ENCODE data around the gene MACROD2.

DNA sequence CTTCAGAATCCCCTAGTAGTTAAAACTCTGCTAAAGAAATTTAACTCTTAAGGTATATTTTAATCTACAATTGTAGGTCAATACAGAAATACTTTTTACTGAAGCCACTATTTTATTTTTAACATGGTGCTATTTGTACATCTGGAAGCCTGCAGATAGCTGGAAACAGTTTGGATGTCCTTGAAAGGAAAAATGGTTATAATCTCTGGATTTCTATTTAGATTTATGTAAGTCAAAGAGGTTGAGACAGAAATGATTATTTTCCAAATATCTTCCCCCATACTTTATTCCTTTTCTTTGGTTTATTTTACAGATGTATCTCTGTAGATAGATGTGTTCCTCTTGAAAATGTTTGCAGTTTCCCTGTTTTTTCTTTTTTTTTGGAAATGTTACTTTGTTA, 1575.7 kb downstream of the MACROD2 start:
- TF ChIP-seq, protein P1, sequence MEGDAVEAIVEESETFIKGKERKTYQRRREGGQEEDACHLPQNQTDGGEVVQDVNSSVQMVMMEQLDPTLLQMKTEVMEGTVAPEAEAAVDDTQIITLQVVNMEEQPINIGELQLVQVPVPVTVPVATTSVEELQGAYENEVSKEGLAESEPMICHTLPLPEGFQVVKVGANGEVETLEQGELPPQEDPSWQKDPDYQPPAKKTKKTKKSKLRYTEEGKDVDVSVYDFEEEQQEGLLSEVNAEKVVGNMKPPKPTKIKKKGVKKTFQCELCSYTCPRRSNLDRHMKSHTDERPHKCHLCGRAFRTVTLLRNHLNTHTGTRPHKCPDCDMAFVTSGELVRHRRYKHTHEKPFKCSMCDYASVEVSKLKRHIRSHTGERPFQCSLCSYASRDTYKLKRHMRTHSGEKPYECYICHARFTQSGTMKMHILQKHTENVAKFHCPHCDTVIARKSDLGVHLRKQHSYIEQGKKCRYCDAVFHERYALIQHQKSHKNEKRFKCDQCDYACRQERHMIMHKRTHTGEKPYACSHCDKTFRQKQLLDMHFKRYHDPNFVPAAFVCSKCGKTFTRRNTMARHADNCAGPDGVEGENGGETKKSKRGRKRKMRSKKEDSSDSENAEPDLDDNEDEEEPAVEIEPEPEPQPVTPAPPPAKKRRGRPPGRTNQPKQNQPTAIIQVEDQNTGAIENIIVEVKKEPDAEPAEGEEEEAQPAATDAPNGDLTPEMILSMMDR (conservative IDR thresholded peaks at IDR 0.05; ENCODE audit: low read depth in 2 of 2), result no peak
- TF ChIP-seq, protein P2, sequence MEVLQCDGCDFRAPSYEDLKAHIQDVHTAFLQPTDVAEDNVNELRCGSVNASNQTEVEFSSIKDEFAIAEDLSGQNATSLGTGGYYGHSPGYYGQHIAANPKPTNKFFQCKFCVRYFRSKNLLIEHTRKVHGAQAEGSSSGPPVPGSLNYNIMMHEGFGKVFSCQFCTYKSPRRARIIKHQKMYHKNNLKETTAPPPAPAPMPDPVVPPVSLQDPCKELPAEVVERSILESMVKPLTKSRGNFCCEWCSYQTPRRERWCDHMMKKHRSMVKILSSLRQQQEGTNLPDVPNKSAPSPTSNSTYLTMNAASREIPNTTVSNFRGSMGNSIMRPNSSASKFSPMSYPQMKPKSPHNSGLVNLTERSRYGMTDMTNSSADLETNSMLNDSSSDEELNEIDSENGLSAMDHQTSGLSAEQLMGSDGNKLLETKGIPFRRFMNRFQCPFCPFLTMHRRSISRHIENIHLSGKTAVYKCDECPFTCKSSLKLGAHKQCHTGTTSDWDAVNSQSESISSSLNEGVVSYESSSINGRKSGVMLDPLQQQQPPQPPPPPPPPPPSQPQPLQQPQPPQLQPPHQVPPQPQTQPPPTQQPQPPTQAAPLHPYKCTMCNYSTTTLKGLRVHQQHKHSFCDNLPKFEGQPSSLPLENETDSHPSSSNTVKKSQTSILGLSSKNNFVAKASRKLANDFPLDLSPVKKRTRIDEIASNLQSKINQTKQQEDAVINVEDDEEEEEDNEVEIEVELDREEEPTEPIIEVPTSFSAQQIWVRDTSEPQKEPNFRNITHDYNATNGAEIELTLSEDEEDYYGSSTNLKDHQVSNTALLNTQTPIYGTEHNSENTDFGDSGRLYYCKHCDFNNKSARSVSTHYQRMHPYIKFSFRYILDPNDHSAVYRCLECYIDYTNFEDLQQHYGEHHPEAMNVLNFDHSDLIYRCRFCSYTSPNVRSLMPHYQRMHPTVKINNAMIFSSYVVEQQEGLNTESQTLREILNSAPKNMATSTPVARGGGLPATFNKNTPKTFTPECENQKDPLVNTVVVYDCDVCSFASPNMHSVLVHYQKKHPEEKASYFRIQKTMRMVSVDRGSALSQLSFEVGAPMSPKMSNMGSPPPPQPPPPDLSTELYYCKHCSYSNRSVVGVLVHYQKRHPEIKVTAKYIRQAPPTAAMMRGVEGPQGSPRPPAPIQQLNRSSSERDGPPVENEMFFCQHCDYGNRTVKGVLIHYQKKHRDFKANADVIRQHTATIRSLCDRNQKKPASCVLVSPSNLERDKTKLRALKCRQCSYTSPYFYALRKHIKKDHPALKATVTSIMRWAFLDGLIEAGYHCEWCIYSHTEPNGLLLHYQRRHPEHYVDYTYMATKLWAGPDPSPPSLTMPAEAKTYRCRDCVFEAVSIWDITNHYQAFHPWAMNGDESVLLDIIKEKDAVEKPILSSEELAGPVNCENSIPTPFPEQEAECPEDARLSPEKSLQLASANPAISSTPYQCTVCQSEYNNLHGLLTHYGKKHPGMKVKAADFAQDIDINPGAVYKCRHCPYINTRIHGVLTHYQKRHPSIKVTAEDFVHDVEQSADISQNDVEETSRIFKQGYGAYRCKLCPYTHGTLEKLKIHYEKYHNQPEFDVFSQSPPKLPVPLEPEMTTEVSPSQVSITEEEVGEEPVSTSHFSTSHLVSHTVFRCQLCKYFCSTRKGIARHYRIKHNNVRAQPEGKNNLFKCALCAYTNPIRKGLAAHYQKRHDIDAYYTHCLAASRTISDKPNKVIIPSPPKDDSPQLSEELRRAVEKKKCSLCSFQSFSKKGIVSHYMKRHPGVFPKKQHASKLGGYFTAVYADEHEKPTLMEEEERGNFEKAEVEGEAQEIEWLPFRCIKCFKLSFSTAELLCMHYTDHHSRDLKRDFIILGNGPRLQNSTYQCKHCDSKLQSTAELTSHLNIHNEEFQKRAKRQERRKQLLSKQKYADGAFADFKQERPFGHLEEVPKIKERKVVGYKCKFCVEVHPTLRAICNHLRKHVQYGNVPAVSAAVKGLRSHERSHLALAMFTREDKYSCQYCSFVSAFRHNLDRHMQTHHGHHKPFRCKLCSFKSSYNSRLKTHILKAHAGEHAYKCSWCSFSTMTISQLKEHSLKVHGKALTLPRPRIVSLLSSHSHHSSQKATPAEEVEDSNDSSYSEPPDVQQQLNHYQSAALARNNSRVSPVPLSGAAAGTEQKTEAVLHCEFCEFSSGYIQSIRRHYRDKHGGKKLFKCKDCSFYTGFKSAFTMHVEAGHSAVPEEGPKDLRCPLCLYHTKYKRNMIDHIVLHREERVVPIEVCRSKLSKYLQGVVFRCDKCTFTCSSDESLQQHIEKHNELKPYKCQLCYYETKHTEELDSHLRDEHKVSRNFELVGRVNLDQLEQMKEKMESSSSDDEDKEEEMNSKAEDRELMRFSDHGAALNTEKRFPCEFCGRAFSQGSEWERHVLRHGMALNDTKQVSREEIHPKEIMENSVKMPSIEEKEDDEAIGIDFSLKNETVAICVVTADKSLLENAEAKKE (CRISPR knock-in tag; IDR thresholded peaks at IDR 0.05), result no peak
- no peak for TF ChIP-seq EZH2 (IDR thresholded peaks at IDR 0.05; ENCODE audit: low read depth, unreplicated experiment)
- no peak for TF ChIP-seq EZH2phosphoT487 (IDR thresholded peaks at IDR 0.05; ENCODE audit: unreplicated experiment)
- TF ChIP-seq POLR2AphosphoS5 (IDR thresholded peaks at IDR 0.05; ENCODE audit: low read depth), result no peak
- TF ChIP-seq ZNF331 (CRISPR knock-in tag; IDR thresholded peaks at IDR 0.05; ENCODE audit: low read depth), result no peak

All from GM23338 (cell line).